Ishikawa (cell line): ENCODE data around the gene PSMB8.

Experiments
- EGR1 ChIP-seq: IDR thresholded peaks from 2 replicates; pipeline ENCODE4 v1.6.1; 2012
- EP300 ChIP-seq: IDR thresholded peaks from 2 replicates; pipeline ENCODE4 v1.6.1; 2012; ENCODE audit warnings: borderline replicate concordance
- NFIC ChIP-seq: IDR thresholded peaks from 2 replicates; pipeline ENCODE4 v1.6.1; 2012
- REST ChIP-seq: IDR thresholded peaks from 2 replicates; pipeline ENCODE4 v1.6.1; 2012; ENCODE audit warnings: low read depth, mild to moderate bottlenecking
- TEAD4 ChIP-seq: IDR thresholded peaks from 2 replicates; pipeline ENCODE4 v1.6.1; 2012

GRCh38 chr6:32887616-32888015 is 43.8 kb upstream of the PSMB8 start:
- no peak for TF ChIP-seq TEAD4
- no peak for TF ChIP-seq EP300
- no peak for TF ChIP-seq EGR1
- TF ChIP-seq NFIC, result no peak
- TF ChIP-seq REST, result no peak
